Cardiac fibroblast (primary cell): ENCODE results near the gene FMNL2.

Experiments
- DNase-seq, 2 donors: peaks; one replicate each; pipeline versions ENCODE4 v3.0.0 to v3.0.0-alpha.2; 2010; ENCODE audit warnings: low read depth in 2 of 2
- H3K4me3 ChIP-seq, 2 donors: replicated peaks in 1 of 2; 1 replicate in 1 of 2; 2 replicates in 1 of 2; pipeline ENCODE4 v1.5.1; 2011; ENCODE audit warnings: low read depth in 2 of 2, low read length in 2 of 2, mild to moderate bottlenecking in 2 of 2, moderate library complexity in 1 of 2
- TF ChIP-seq, protein P1 (sequence below): IDR thresholded peaks from one replicate; pipeline ENCODE4 v1.5.1; 2011; ENCODE audit warnings: low read depth, mild to moderate bottlenecking, low read length, inconsistent platforms

FMNL2 gene

DNA sequence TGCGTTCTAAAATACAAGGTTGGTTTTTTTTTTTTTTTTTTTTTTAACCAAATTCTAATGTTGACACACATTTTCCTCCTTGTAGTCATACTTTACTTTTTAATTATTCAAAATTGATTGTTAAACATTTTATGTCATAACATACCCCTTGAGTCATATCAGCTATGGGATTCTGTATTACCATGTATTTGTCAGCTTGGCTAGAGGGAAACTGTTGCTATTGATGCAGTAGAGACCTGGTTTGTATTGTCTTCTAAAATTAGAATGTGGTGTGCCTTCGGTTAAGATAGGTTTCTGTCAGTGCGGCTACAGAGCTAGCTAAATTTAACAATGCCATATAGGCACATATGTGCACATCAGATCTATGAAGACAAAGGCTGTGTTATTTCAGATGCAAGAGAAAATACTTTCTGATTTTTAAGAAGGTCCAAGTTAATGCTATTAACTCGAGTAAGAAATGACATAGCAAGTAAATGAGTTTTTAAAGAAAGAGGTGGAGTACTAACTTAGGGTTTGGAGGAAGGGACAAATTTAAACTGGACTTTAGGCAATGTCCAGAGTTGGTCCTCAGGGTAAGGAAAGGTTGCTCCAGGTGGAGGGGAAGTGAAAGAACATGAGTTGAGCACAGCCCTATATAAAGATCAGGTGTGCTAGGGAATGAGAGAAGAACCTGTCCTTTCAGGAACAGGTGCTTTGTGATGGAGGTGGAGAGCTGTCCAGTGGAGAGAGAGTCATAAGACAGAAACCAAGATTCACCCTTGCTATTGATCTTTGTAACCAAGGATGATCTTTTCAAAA is 230.0 kb downstream of the FMNL2 start:
- no peak for DNase-seq
- TF ChIP-seq, protein P1, sequence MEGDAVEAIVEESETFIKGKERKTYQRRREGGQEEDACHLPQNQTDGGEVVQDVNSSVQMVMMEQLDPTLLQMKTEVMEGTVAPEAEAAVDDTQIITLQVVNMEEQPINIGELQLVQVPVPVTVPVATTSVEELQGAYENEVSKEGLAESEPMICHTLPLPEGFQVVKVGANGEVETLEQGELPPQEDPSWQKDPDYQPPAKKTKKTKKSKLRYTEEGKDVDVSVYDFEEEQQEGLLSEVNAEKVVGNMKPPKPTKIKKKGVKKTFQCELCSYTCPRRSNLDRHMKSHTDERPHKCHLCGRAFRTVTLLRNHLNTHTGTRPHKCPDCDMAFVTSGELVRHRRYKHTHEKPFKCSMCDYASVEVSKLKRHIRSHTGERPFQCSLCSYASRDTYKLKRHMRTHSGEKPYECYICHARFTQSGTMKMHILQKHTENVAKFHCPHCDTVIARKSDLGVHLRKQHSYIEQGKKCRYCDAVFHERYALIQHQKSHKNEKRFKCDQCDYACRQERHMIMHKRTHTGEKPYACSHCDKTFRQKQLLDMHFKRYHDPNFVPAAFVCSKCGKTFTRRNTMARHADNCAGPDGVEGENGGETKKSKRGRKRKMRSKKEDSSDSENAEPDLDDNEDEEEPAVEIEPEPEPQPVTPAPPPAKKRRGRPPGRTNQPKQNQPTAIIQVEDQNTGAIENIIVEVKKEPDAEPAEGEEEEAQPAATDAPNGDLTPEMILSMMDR: no peak
- no peak overlapping the region for H3K4me3 ChIP-seq

DNA sequence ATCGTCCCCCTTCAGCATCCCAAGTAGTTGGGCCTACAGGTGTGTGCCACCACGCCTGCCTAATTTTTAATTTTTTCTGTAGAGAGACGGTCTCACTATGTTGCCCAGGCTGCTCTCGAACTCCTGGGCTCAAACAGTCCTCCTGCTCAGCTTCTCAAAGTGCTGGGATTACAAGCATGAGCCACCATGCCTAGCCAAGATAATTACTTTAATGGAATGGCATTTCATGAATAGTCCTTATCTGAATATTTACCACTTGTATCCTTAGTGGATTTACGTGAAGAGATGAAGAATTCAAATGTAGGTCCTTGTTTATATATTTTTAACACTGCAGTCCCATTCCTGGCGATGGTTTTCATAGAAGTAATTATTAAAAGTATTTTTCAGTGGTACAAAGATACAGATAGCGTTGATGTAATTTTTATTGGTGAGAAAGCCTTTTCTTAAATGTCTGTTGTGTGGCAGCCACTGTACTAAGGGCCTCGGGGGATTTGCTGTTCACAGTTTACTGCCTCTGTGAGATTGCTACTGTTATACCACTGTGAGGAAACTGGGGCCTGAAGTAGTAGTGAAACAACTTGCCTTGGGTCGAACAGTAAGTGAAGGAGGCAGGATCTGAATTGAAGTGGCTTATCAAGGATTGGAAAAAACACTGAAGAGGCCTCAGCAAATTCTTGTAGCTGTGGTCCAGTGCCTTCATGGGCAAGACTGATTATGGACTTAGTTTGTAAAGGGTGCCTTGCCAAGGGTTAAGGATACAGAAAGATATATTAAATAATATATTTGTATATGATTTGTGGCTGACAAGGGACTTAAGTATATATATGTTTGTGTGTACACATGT is 231.1 kb downstream of the FMNL2 start:
- DNase-seq: no peak

DNA sequence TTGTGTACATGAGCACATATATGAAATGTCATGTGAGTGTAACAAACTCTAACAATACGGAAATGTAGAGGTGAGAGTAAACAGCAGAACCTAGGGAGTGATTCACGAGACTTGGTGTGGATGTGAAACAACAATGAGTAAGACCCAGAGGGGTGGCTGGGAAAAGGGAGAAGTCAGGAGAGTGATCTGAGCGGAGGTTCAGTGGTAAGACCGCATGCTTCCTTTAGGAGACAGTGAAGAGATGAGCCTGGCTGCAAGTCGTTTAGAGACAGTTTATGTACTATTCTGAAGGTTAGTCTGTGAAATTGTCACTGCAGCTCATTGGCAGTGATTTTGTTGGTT is 231.7 kb downstream of the FMNL2 start:
- peak in 1 of 2 donors; percentile 64 for DNase-seq
- TF ChIP-seq, protein P1: no peak
- H3K4me3 ChIP-seq: no peak overlapping the region

More for the DNA sequence above, 231.1 kb downstream of the FMNL2 start:
- TF ChIP-seq, protein P1: no peak
- H3K4me3 ChIP-seq: no peak overlapping the region

DNA sequence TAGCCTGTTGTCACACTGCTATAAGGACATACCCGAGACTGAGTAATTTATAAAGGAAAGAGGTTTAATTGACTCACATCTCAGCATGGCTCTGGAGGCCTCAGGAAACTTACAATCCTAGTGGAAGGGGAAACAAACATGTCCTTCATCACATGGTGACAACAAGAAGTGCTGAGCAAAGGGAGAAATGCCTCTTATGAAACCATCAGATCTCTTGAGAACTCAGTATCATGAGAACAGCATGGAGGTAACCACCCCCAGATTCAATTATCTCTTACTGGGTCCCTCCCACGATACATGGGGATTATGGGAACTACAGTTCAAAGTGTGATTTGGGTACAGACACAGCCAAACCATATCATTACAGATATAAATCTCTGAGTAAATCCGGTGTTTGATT is 233.6 kb downstream of the FMNL2 start:
- no peak for DNase-seq
- TF ChIP-seq, protein P1: no peak

DNA sequence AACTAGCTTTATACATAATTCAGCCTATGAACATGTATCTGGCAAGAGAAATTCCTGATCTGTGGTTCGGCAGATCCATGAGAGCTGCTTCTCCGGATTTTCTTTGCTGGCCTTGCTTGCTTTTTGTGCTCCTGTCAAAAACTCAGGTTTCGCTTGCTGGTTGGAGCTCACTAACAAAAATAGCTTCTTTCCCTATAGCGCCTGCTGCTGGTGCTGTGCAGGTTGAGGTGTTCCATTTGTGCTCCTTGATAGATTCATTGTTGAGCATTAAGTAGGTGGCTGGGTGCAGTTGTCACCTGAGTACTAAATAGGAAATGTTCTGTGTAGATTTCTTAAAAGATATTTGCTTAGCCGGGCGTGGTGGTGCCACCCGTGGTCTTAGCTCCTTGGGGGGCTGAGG is 234.2 kb downstream of the FMNL2 start:
- DNase-seq: no peak
- H3K4me3 ChIP-seq: no peak overlapping the region
- TF ChIP-seq, protein P1: no peak

More for the DNA sequence above, 233.6 kb downstream of the FMNL2 start:
- H3K4me3 ChIP-seq: no peak overlapping the region

DNA sequence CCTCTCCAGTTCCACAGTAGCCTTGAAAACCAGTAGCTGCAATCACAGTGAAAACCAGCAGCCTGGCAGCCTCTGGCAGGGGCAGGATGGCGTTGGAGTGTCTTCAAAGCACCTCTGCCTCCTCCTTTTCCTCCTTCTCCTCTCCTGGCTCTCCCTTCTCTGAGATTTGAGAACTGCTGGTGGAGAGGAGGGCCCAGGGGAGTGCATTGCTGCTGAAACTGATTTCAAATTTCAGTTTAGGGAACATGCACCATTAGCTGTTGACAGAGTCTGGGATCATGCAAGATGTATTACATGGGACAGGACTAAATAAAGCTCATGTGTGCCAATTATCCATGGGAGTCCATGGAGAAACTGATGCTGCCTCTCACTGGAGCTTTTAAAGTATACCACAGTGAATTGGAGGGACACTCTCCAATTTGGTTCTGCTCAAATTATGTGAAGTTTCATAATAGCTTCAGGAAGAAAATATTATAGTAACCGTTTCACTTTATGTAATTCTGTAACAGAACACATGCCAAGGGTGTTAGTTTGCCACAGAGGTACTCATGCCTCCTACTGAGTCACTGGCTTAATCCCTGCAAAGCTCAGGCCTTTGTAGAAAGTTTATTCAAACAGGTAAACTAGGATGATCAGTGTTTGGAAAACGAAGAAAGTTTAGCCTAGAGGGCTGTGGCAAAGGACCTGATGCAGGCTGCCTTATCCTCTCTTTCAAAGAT is 236.2 kb downstream of the FMNL2 start:
- no peak overlapping the region for H3K4me3 ChIP-seq
- TF ChIP-seq, protein P1: no peak
- DNase-seq: peak; percentile 50 to 54
